H9 (cell line): ENCODE data around the gene FAIM2. TPM values are rescaled to one million over a fixed set of nuclear protein-coding genes. Genes with fewer than 3 reads are reported as not detected.

ENCODE experiments used
- DNase-seq: peaks from one replicate; pipeline ENCODE4 v3.0.0-alpha.2; 2017
- H2AFZ ChIP-seq: one replicate; pipeline ENCODE4 v1.6.1; 2013; ENCODE audit warnings: mild to moderate bottlenecking, low read length, control low read depth, moderate library complexity
- H2AK5ac ChIP-seq: 2 replicates; pipeline ENCODE4 v1.6.1; 2013; ENCODE audit warnings: low read length, control low read depth, mixed read lengths; ENCODE audit not compliant: insufficient read length
- H2BK120ac ChIP-seq: one replicate; pipeline ENCODE4 v1.6.1; 2013; ENCODE audit warnings: low read depth, mild to moderate bottlenecking, low read length, control low read depth, inconsistent platforms; ENCODE audit not compliant: poor library complexity, severe bottlenecking
- H2BK12ac ChIP-seq: 2 replicates; pipeline ENCODE4 v1.6.1; 2013; ENCODE audit warnings: low read length, control low read depth, mixed read lengths, low read depth; ENCODE audit not compliant: insufficient read length
- H2BK15ac ChIP-seq: 2 replicates; pipeline ENCODE4 v1.6.1; 2013; ENCODE audit warnings: low read depth, low read length, control low read depth
- H2BK20ac ChIP-seq: one replicate; pipeline ENCODE4 v1.6.1; 2013; ENCODE audit warnings: low read depth, mild to moderate bottlenecking, low read length, control low read depth, inconsistent platforms; ENCODE audit not compliant: poor library complexity, severe bottlenecking
- H2BK5ac ChIP-seq: 2 replicates; pipeline ENCODE4 v1.6.1; 2013; ENCODE audit warnings: low read length, control low read depth, mixed read lengths; ENCODE audit not compliant: insufficient read length
- H3K14ac ChIP-seq: 2 replicates; pipeline ENCODE4 v1.6.1; 2013; ENCODE audit warnings: low read length, control low read depth; ENCODE audit not compliant: insufficient read depth
- H3K18ac ChIP-seq: 2 replicates; pipeline ENCODE4 v1.6.1; 2013; ENCODE audit warnings: low read depth, mild to moderate bottlenecking, mixed read lengths, low read length, control low read depth; ENCODE audit not compliant: insufficient read length
- H3K23ac ChIP-seq: 2 replicates; pipeline ENCODE4 v1.6.1; 2013; ENCODE audit warnings: low read length, control low read depth, mixed read lengths, low read depth; ENCODE audit not compliant: insufficient read length
- H3K23me2 ChIP-seq: 2 replicates; pipeline ENCODE4 v1.6.1; 2013; ENCODE audit warnings: low read depth, mild to moderate bottlenecking, mixed read lengths, low read length, control low read depth; ENCODE audit not compliant: insufficient read length, poor library complexity, severe bottlenecking
- H3K27ac ChIP-seq: 2 replicates; pipeline ENCODE4 v1.5.1; 2013; ENCODE audit warnings: low read length, control low read depth, mixed read lengths, low read depth; ENCODE audit not compliant: insufficient read length
- H3K27me3 ChIP-seq: 2 replicates; pipeline ENCODE4 v1.6.1; 2013; ENCODE audit warnings: low read length, control low read depth, inconsistent platforms; ENCODE audit not compliant: insufficient read depth
- H3K4ac ChIP-seq: 2 replicates; pipeline ENCODE4 v1.6.1; 2013; ENCODE audit warnings: low read depth, mild to moderate bottlenecking, control low read depth, inconsistent platforms, low read length, moderate library complexity
- H3K4me1 ChIP-seq: 2 replicates; pipeline ENCODE4 v1.6.1; 2013; ENCODE audit warnings: low read length, control low read depth, inconsistent platforms; ENCODE audit not compliant: insufficient read depth
- H3K4me2 ChIP-seq: 2 replicates; pipeline ENCODE4 v1.6.1; 2013; ENCODE audit warnings: low read length, control low read depth, mixed read lengths; ENCODE audit not compliant: insufficient read length, insufficient read depth
- H3K56ac ChIP-seq: 2 replicates; pipeline ENCODE4 v1.6.1; 2013; ENCODE audit warnings: low read depth, mild to moderate bottlenecking, mixed read lengths, low read length, control low read depth; ENCODE audit not compliant: insufficient read length
- H3K79me1 ChIP-seq: 2 replicates; pipeline ENCODE4 v1.6.1; 2013; ENCODE audit warnings: low read depth, mild to moderate bottlenecking, moderate library complexity, low read length, control low read depth, inconsistent platforms; ENCODE audit not compliant: insufficient read depth, poor library complexity, severe bottlenecking
- H3K79me2 ChIP-seq: 2 replicates; pipeline ENCODE4 v1.6.1; 2013; ENCODE audit warnings: low read length, control low read depth, inconsistent platforms; ENCODE audit not compliant: insufficient read depth
- H3K9ac ChIP-seq: 2 replicates; pipeline ENCODE4 v1.6.1; 2013; ENCODE audit warnings: low read length, control low read depth, mixed read lengths; ENCODE audit not compliant: insufficient read length; ENCODE audit errors: extremely low read depth
- H3K9me3 ChIP-seq: one replicate; pipeline ENCODE4 v1.6.1; 2013; ENCODE audit warnings: low read depth, low read length, inconsistent platforms; ENCODE audit not compliant: control insufficient read depth
- H3T11ph ChIP-seq: one replicate; pipeline ENCODE4 v1.6.1; 2013; ENCODE audit warnings: mild to moderate bottlenecking, low read length, control low read depth, inconsistent platforms
- H4K20me1 ChIP-seq: one replicate; pipeline ENCODE4 v1.6.1; 2013; ENCODE audit not compliant: control insufficient read depth, insufficient read length, insufficient read depth
- H4K5ac ChIP-seq: 2 replicates; pipeline ENCODE4 v1.6.1; 2013; ENCODE audit warnings: low read depth, mild to moderate bottlenecking, mixed read lengths, low read length, control low read depth; ENCODE audit not compliant: insufficient read length
- H4K8ac ChIP-seq: replicated peaks from 2 replicates; pipeline ENCODE4 v1.6.1; 2013; ENCODE audit warnings: low read length, control low read depth, mixed read lengths, low read depth; ENCODE audit not compliant: insufficient read length
- H4K91ac ChIP-seq: 2 replicates; pipeline ENCODE4 v1.6.1; 2013; ENCODE audit warnings: low read depth, mild to moderate bottlenecking, moderate library complexity, mixed read lengths, low read length, control low read depth; ENCODE audit not compliant: insufficient read length
- H3K27ac Mint-ChIP-seq, 3 experiments: 2 replicates in 2 of 3; 3 replicates in 1 of 3; pipeline ENCODE4 v1.8.0; 2020 to 2021; ENCODE audit warnings: mixed read lengths in 3 of 3, mild to moderate bottlenecking in 1 of 3, moderate library complexity in 1 of 3
- H3K27me3 Mint-ChIP-seq: 2 replicates; pipeline ENCODE4 v1.8.0; 2021; ENCODE audit warnings: low read depth, mild to moderate bottlenecking, moderate library complexity, mixed read lengths
- H3K36me3 Mint-ChIP-seq, 3 experiments: 2 replicates in 2 of 3; 3 replicates in 1 of 3; pipeline ENCODE4 v1.8.0; 2020 to 2021; ENCODE audit warnings: low read depth in 3 of 3, mixed read lengths in 3 of 3; ENCODE audit not compliant: insufficient read depth in 1 of 3
- H3K4me1 Mint-ChIP-seq, 2 experiments: 2 replicates each; pipeline ENCODE4 v1.8.0; 2020; ENCODE audit warnings: mixed read lengths in 2 of 2
- H3K4me3 Mint-ChIP-seq, 2 experiments: 2 replicates in 1 of 2; 3 replicates in 1 of 2; pipeline ENCODE4 v1.8.0; 2020 to 2021; ENCODE audit warnings: mild to moderate bottlenecking in 2 of 2, mixed read lengths in 2 of 2, moderate library complexity in 1 of 2
- H3K9me3 Mint-ChIP-seq, 2 experiments: 2 replicates in 1 of 2; 3 replicates in 1 of 2; pipeline ENCODE4 v1.8.0; 2020; ENCODE audit warnings: mild to moderate bottlenecking in 2 of 2, mixed read lengths in 2 of 2, moderate library complexity in 1 of 2
- CTCF ChIP-seq: fragments of 200-600 bp; sonication (generic); conservative IDR thresholded peaks from 3 replicates; pipeline ENCODE4 v1.8.0; 2021; ENCODE audit warnings: antibody characterized with exemption, mild to moderate bottlenecking
- WGBS: extraction: QIAGEN DNeasy Blood & Tissue Kit; methylation state at CpG from one replicate; pipeline ENCODE4 v1.1.7; 2013; ENCODE audit warnings: missing lambda C conversion rate, low lambda C conversion rate, mixed read lengths; ENCODE audit not compliant: insufficient read length; ENCODE audit errors: extremely low coverage; 5-methylcytosine and 5-hydroxymethylcytosine counted together
- total RNA-seq: library from RNA; stranded (reverse); gene quantifications from 2 replicates; pipeline ENCODE4 v1.2.1, GENCODE V29; 2021

Gene FAIM2
- total RNA-seq, 1 experiment from 2014 or later: 0.42 TPM

- Histone ChIP-seq H2BK15ac (no peak overlapping the region), H3K56ac (no peak overlapping the region), H4K91ac (no peak overlapping the region), H3K79me2 (no peaks in the 10 kb centered on the region), H3K4me1 (no peaks in the 10 kb centered on the region), H3K27ac (no peak overlapping the region), H3K79me1 (no peaks in the 10 kb centered on the region), H2AFZ (no peak overlapping the region), H3K27me3 (no peaks in the 10 kb centered on the region), H2AK5ac (no peak overlapping the region), H3K23ac (no peak overlapping the region), H3K9ac (no peak overlapping the region), H3K4me2 (no peak overlapping the region), H2BK20ac (no peak overlapping the region), H3K14ac (no peak overlapping the region), H4K20me1 (no peaks in the 10 kb centered on the region), H3K9me3 (no peaks in the 10 kb centered on the region), H4K5ac (no peak overlapping the region), H3K23me2 (no peaks in the 10 kb centered on the region), H3K4ac (no peak overlapping the region), H3K18ac (no peak overlapping the region), H2BK5ac (no peak overlapping the region), H2BK12ac (no peak overlapping the region), H3T11ph (no peak overlapping the region), H2BK120ac (no peak overlapping the region), H4K8ac (no peak overlapping the region)
- TF ChIP-seq CTCF: no peak
- Mint-ChIP-seq H3K36me3 (no peaks in the 10 kb centered on the region), H3K27me3 (peaks cover 8% of the 10 kb centered on the region), H3K27ac (no peak overlapping the region), H3K9me3 (no peaks in the 10 kb centered on the region; a peak in 1 of 5 replicates), H3K4me3 (no peak overlapping the region), H3K4me1 (peaks cover 12 to 15% of the 10 kb centered on the region in 2 experiments)
- DNase-seq: peak; percentile 20
- no CpG with 5 or more reads among the region's 14 CpGs for WGBS
Observed at GRCh38 chr12:49869816-49870500, 33.7 kb downstream of the FAIM2 start.
